ENCODE results near the gene ETFA. TPM values are rescaled to one million over a fixed set of nuclear protein-coding genes. Genes with fewer than 3 reads are reported as not detected.

The ETFA gene
- total RNA-seq, 1 experiment from 2014 or later = 84.4 TPM

DNA sequence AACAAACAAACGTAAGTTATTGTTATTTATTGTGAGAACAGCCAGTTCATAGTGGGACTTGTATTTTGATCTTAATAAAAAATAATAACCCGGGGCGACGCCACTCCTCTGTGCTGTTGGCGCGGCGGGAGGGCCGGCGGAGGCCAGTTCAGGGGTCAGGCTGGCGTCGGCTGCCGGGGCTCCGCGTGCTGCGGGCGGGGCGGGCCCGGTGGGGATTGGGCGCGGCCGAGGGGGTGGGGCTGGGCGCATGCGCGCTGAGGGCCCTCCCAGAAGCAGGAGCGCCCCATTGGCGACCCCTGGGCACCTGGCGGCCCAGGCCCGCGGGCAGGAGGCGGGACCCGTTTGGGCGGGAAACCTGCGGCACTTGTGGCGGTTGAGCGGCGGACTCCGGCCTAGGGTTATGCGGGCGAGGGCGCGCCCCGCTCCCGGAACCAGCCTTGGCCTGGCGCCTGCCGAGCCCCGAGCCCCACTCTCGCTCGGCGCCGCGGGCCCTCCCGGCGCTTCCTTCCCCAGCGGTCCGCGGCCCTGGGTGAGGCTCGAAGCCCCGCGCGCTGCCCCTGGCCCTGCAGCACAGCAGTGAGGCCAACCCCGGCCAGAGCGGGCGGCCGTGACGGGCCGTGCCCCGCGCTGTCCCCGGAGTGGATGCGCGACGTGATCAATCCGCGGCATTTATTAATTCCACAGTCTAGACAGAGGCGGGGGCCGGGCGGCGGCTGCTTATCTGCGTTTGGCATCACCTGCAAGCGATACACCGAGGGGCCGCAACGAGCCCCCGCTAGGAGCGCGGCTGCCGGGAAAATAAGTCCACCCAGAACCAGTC, 31.3 kb upstream of the ETFA start (continued):
- no peak for TF ChIP-seq JUN (CRISPR knock-in tag; IDR thresholded peaks at IDR 0.05)
- TF ChIP-seq JAZF1 (CRISPR knock-in tag; IDR thresholded peaks at IDR 0.05) = no peak
- TF ChIP-seq, protein P1, sequence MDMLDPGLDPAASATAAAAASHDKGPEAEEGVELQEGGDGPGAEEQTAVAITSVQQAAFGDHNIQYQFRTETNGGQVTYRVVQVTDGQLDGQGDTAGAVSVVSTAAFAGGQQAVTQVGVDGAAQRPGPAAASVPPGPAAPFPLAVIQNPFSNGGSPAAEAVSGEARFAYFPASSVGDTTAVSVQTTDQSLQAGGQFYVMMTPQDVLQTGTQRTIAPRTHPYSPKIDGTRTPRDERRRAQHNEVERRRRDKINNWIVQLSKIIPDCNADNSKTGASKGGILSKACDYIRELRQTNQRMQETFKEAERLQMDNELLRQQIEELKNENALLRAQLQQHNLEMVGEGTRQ (CRISPR knock-in tag; IDR thresholded peaks at IDR 0.05) = peak; percentile 39; the same call in 1 of the 2 replicates
- no peak for TF ChIP-seq TCF7 (CRISPR knock-in tag; IDR thresholded peaks at IDR 0.05; ENCODE audit: low read depth)
- TF ChIP-seq, protein P2, sequence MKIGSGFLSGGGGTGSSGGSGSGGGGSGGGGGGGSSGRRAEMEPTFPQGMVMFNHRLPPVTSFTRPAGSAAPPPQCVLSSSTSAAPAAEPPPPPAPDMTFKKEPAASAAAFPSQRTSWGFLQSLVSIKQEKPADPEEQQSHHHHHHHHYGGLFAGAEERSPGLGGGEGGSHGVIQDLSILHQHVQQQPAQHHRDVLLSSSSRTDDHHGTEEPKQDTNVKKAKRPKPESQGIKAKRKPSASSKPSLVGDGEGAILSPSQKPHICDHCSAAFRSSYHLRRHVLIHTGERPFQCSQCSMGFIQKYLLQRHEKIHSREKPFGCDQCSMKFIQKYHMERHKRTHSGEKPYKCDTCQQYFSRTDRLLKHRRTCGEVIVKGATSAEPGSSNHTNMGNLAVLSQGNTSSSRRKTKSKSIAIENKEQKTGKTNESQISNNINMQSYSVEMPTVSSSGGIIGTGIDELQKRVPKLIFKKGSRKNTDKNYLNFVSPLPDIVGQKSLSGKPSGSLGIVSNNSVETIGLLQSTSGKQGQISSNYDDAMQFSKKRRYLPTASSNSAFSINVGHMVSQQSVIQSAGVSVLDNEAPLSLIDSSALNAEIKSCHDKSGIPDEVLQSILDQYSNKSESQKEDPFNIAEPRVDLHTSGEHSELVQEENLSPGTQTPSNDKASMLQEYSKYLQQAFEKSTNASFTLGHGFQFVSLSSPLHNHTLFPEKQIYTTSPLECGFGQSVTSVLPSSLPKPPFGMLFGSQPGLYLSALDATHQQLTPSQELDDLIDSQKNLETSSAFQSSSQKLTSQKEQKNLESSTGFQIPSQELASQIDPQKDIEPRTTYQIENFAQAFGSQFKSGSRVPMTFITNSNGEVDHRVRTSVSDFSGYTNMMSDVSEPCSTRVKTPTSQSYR (CRISPR knock-in tag; IDR thresholded peaks at IDR 0.05) = no peak

DNA sequence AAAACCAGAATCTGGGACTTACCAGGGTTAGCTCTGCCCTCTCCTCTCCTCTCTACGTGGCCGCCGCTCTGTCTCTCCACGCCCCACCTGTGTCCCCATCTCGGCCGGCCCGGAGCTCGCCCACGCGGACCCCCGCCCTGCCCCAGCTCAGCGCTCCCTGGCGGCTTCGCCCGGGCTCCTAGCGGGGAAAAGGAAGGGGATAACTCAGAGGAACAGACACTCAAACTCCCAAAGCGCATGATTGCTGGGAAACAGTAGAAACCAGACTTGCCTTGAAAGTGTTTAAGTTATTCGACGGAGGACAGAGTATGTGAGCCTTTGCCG, 30.8 kb upstream of the ETFA start:
- ChIA-PET POLR2A (interaction anchor here (0.6 to 1.0 kb wide), 2 partner anchors 152 to 564 kb away, joined by 3 read pairs; no protein-coding TSS in a partner anchor), CTCF (interaction anchor here (0.8 to 1.0 kb wide), 2 partner anchors 151 to 156 kb away, joined by 3 read pairs; no protein-coding TSS in a partner anchor)
- ATAC-seq = no peak
- Mint-ChIP-seq H3K27me3 (ENCODE audit: low read depth) (peaks cover 97% of the 10 kb centered on the region), H3K27ac (no peak overlapping the region), H3K4me3 (peak overlapping the region; percentile 82), H3K4me1 (peaks cover 47% of the 10 kb centered on the region), H3K36me3 (no peaks in the 10 kb centered on the region), H3K9me3 (no peaks in the 10 kb centered on the region)
- DNase-seq (ENCODE audit: low spot score) = peak; percentile 30
- TF ChIP-seq NR2C2 (CRISPR knock-in tag; IDR thresholded peaks at IDR 0.05) (no peak), ZNF317 (CRISPR knock-in tag; IDR thresholded peaks at IDR 0.05; ENCODE audit: borderline replicate concordance, low read depth) (no peak), IRF2 (CRISPR knock-in tag; IDR thresholded peaks at IDR 0.05; ENCODE audit: borderline replicate concordance, low read depth) (no peak), STAT6 (CRISPR knock-in tag; conservative IDR thresholded peaks at IDR 0.05; ENCODE audit: low read depth) (no peak), ATF1 (CRISPR knock-in tag; IDR thresholded peaks at IDR 0.05) (no peak), ELF4 (CRISPR knock-in tag; IDR thresholded peaks at IDR 0.05; ENCODE audit: low read depth) (no peak), CBFB (CRISPR knock-in tag; IDR thresholded peaks at IDR 0.05; ENCODE audit: low read depth) (no peak)
- TF ChIP-seq, protein P3, sequence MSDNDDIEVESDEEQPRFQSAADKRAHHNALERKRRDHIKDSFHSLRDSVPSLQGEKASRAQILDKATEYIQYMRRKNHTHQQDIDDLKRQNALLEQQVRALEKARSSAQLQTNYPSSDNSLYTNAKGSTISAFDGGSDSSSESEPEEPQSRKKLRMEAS (CRISPR knock-in tag; IDR thresholded peaks at IDR 0.05) = no peak
- TF ChIP-seq, protein P4, sequence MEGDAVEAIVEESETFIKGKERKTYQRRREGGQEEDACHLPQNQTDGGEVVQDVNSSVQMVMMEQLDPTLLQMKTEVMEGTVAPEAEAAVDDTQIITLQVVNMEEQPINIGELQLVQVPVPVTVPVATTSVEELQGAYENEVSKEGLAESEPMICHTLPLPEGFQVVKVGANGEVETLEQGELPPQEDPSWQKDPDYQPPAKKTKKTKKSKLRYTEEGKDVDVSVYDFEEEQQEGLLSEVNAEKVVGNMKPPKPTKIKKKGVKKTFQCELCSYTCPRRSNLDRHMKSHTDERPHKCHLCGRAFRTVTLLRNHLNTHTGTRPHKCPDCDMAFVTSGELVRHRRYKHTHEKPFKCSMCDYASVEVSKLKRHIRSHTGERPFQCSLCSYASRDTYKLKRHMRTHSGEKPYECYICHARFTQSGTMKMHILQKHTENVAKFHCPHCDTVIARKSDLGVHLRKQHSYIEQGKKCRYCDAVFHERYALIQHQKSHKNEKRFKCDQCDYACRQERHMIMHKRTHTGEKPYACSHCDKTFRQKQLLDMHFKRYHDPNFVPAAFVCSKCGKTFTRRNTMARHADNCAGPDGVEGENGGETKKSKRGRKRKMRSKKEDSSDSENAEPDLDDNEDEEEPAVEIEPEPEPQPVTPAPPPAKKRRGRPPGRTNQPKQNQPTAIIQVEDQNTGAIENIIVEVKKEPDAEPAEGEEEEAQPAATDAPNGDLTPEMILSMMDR (IDR thresholded peaks at IDR 0.05) = no peak
